GM19438 (cell line): Measurements from ENCODE around the gene SUCLA2.
"Not testable (repeated sequence)": the region's sequence is repeated elsewhere in the genome, so short reads cannot be mapped to it uniquely, and the experiment has no call there.

ENCODE experiments used
- ATAC-seq: cut with Tn5 transposase; IDR thresholded peaks from one replicate; pipeline ENCODE4 v1.9.1; 2021; ENCODE audit warnings: low read depth; ENCODE audit not compliant: unreplicated experiment

Gene SUCLA2

DNA sequence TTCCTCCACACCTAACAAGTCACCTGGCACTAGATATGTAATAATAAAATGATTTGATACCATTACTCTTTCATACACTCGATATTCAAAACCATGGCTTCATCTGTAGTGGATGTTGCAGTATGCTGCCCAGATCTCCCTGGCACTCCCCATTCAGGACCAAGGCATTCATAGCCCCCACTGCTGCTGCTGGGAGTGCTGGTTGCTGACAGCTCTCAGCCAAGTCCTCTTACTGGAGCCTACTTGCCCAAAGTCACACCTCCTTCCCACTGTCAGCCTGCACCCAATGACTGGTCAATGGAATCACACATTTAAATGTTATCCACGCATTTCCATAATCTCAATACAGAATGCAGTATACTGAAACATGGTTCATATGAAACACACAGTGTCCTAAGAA lies 3.7 kb downstream of the SUCLA2 start:
- ATAC-seq, result no peak

DNA sequence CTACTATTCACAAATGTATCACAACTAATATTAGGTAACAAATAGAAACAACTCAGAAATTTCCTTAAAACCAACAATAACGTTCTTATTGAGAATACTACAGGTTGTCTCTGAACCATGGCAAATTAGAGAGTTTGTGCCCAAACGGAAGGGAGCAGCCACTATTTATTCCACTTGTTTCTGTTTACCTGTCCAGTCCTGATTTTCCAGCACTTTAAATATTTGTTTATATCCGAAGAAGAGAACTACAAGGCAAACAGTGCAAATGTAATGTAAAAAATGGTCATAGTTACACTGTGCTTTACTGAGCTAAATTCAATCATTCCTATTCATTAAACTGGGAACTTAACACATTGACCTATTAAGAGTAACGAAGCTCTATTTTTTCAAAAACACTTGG lies 9.2 kb downstream of the SUCLA2 start:
- ATAC-seq, result no peak

DNA sequence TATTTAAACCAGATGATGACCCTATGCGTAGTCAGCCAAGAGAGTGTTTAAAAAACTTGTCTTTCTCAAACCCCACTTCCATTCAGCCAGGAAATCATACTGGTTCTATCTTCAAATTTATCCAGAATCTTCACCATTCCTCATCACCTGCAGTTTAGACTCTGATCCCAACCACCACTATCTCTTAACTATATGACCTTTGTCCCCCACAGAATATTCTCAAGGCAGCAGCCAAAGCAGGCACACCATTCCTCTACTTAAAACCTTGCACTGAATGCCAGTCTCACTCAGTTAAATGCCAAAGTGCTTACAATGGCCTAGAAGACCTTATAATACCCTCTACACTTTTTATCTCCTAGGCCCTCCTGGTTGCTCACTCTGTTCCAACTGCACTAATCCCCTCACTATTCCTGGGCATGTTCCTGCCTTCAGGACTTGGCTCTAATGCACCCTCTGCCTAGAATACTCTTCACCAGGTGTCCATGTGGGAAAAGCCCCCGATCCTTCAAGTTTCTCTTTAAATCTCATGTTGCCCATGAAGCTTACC lies 10.1 kb downstream of the SUCLA2 start:
- ATAC-seq, result no peak

DNA sequence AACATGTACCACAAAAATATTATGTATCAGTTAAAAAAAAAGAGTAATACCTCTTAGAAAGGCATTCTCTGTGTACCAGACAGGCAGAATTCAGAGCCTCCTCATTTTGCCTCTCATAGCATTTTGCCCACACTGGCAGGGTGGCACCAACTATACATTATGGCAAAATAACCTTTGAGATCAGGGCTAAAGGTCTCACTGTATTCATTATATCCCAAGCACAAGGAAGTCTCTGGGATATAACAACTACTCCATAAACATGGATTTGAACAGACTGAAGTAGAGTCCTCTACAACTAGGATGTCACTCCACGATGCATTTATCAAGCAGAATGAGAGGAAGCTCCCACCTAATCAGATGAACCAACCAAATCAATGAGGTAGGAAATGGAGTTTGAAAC lies 10.6 kb downstream of the SUCLA2 start:
- no peak for ATAC-seq

DNA sequence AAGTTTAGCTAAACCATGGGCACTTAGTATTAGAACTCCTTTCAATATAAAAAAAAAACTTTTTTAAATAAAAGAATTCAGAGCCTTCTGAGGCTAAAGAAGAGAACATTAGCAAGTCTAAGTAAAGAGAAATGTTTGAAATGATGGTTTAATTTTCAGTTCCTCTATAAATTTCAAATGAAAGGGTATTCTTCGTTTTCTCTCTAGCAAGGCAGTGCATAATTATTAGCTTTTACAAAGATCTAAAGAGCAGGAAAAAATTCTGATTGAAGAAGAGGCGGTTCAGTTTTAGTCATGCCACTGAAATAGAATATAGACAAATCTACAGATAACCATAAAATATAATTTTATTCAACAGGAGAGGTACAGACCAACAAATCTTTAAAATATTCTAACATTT lies 18.0 kb downstream of the SUCLA2 start:
- ATAC-seq, result no peak

DNA sequence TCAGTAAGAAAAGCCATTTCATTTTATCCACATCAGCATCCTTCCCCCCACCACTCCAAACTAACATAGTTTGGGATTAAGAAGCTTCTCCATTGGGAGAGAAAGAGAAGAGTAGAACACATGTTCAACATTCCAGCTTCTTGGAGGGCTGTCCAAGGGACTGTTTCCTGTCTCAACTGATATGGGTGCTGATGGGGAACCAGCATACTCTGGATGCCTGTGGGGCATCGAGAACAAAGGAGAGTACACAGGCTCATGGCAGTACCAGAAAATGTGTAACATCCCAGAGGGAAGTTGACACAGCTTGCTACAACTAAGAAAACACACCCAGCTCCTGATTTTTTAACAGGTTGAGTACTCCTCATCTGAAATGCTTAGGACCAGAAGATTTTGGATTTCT lies 24.7 kb downstream of the SUCLA2 start:
- no peak for ATAC-seq

DNA sequence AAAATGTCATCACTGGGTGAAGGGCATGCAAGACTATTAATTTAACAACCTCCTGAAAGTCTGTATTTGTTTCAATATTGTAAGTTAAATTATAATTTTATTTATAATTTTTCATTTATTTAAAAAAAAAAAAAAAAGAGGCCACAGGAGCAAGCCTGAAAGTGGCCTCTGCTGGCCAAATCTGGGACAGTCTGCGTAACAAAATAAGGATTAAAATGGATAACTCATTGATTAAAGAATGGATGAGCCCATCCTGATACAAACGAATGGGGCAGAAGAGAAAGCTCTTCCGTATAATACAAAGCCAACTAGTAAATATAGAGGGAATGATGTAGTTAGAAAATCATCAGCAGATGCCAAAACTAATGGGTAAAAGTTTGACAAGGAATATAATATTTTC lies 36.2 kb downstream of the SUCLA2 start:
- no peak for ATAC-seq

DNA sequence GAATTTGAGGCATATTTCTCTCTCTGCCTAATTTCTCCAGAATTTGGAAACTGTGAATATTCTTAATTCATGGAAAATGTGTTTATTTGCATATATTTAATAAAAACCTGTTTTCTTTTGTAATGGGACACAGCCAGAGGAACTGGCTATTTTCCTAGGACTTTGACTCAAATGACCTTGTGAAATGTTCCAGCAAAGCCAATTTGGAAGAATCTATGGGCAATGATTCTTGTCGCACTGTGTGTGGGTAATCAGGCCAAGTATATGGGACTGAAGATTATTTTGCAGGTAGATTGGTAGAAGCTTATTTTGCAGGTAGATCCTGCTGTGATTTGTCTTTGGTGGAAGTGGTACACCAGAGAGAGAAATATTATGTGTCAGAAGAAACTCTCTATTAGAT lies 38.8 kb downstream of the SUCLA2 start:
- ATAC-seq, result no peak

DNA sequence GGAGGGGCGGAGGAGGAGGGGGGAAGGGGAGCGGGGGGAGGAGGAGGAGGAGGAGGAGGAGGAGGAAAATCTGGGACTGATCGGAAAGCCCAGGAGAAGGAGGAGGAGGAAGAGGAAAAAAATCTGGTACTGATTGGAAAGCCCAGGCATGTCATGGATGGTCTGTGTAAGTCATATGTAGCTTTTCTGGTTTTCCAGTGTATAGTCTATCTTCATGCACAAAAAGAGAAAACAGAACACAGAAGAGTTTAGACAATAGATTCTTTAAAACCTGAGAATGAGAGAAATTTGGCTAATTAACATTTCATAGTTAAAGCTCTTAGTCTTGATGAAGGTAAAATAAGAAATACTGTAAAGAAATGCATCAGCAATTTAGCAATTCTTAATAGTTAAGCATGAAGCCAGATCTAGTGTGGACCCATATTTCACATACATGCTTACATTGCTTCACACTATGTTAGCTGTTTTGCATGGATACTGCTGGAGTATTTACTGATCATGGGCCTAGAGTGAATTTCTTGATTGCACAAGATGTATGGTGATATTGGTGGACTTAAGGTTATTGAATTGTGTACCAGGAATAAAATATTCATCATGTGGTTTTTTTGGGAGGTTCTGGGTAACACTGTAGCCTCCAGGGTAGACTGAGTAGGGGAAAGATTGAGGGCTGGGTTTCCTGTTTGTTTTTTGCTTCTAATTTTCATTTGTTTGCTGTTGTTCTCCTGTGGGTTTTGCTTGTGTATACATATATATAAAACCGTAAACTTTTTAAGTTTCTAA lies 41.4 kb downstream of the SUCLA2 start:
- ATAC-seq, result no peak

DNA sequence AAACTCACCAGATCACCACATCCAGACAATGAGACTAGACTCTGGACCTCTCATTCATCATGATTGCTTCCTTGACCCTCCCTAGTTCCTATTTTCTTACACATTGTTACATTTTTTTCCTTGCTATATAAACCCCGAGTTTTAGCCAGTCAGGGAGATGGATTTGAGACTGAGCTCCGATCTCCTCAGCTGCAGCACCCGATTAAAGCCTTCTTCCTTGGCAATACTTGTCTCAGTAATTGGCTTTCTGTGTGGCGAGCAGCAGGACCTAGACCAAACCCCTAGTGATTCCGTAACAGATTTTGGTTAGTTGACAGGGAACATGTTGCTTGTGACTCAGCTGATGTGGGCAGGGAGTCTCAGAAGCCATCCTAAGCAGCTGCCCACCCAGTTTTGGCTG lies 44.0 kb downstream of the SUCLA2 start:
- ATAC-seq, result no peak

DNA sequence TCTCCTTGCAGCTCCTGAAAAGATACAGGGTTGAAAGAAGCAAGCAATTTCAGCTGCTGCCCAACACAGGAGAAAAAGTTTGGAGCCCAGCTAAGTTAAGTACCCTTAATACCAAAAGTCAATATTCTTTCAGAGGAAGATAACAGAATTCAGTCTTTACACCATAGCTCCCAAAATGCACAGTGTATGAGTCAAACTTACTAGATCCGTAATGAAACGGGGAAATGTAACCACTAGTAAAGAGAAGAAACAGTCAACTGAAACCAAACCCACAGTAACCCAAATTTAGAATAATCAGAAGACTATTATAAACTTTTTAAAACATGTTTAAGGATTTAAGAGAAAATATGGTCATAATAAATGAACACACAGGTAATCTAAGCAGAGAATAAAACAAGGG lies 45.2 kb downstream of the SUCLA2 start:
- no peak for ATAC-seq

DNA sequence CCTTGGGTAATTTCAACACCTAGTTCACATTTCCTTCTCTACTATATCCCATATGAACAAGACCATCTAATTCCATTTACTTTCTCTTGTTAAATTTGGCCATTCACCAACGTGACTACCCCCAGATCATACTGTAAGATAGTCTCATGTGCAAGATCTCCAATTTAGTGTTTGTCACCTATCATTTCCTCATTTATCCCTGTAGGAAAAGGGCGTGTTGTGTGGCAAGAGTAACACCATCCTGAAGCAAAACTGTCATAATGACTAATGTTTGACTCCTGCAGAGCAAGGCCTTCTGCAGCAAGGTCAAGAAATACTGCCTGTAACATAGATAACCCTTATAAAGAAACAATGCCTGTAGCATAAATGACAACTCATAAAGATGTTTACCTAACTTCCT lies 51.3 kb downstream of the SUCLA2 start:
- no peak for ATAC-seq

DNA sequence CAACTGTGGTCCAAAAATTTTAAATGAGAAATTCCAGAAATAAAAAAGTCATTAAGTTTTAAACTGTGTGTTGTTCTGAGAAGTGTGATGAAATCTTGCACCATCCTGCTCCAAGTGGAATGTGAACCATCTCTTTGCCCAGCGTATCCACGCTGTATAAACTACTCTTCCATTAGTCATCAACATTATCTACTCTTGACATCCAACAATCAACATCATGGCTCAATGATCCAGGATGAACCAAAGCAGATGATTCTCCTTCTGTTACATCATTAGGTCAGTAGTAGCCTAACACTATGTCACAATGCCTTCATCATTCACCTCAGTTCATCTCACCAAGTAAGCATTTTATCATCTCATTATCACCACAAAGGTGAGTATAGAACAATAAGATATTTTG lies 55.3 kb downstream of the SUCLA2 start:
- no peak for ATAC-seq

DNA sequence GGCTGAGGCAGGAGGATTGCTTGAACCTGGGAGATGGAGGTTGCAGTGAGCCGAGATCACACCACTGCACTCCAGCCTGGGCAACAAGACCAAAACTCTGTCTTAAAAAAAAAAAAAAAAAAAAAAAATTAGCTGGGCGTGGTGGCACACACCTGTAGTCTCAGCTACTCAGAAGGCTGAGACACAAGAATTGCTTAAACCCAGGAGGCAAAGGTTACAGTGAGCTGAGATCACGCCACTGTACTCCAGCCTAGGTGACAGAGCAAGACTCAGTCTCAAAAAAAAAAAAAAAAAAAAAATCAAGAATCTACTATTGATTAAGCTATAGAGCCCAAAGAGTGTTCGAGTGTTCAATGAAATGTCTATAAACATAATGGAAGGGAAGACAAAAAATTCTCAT lies 55.9 kb downstream of the SUCLA2 start:
- not testable (repeated sequence) for ATAC-seq

DNA sequence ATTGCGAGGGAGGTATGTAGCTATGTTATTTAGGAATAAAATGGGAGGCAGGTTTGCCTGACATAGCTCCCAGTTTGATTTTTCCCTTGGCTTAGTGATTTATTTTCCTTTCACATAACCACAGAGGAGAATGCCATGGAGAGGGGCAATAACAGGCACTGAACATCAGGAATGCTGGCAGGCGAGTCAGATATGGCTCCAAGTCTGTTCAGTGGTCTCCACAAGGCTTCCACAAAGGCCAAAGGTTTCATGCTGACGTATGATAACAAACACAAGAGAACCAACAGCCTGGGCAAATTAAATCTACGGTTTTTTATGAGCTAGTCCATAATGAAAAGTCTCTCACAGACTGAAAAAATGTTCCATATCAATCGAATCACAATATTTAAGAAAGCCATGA lies 66.7 kb downstream of the SUCLA2 start:
- ATAC-seq, result no peak

DNA sequence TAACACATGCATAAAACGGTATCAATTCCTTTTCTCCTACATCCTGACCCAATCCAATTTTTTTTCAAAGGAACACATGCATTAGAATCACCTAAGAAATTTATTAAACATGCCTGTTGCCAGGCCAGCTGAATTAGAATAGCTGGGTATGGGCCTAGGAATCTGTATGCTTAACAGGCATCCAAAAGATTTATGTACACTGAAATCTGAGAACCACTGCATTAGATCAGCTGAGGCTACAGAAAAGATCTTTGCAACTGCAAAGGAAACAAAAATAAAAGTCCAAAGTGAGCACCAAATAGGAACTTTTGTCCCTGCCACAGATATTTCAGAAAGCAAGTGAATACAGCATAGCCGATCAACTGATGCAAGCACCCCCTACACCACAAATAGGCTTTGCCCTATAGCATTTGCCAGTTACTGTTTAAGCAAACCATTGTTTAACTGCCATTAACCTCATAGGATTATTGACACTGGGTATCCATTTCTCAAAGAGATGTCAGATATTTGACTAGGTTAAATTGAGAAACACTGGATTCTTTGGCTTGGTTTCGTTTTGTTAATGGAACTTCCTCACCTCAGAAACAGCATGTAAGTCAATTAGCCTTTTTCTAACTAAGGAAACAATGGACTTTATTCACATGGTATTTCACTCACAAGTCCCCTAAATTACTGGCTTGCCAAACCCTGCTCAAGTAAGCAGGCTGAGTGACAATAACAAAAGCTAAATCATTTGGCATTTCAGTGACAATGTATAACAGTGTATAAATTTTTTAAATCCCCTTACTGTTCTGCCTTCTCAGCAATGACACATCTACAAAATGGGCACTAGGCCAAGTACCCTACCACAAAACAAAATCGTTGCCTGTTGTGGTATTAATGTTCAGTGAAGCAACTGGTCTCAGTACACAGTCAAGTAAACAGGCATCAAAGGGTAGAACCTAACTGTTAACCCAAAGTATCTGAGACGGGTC lies 67.8 kb downstream of the SUCLA2 start:
- ATAC-seq, result no peak

DNA sequence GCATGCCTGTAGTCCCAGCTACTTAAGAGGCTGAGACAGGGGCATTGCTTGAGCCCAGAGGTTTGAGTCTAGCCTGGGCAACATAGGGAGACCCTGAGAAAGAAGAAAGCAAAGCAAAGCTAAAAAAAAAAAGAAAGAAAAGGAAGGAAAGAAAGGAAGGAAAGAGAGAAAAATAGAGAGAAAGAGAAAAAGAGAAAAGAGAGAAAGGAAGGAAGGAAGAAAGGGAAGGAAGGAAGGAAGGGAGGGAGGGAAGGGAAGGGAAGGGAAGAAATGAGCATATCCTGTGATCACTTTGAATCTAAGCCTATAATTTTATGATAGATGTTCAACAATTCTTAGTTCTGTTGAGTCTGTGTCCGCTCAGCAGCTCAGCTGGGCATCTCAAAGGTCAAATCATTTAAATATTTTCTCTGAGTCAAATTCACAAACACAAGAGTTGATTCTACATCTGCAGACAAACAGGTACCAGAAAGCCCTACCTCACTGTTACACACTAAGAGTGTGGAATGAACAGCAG lies 70.4 kb downstream of the SUCLA2 start:
- no peak for ATAC-seq

DNA sequence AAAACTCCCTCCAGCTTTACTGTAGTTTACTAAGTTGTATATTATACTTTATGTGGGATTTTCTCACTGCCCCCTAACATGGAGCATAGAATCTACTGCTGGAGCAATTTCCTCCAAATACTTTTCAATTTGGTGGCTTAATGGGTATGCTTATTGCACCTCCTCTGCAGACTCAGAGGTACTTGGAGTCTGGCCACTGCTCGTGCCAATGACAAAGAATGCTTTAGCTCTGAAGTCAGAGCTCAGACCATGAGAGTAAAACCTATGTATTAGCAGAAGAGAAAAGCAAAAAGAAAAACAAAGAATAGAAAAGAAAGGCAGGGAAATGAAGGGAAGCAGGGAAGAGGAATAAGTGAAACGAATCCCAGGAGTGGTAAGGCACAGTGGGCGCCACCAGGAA lies 71.9 kb downstream of the SUCLA2 start:
- no peak for ATAC-seq

DNA sequence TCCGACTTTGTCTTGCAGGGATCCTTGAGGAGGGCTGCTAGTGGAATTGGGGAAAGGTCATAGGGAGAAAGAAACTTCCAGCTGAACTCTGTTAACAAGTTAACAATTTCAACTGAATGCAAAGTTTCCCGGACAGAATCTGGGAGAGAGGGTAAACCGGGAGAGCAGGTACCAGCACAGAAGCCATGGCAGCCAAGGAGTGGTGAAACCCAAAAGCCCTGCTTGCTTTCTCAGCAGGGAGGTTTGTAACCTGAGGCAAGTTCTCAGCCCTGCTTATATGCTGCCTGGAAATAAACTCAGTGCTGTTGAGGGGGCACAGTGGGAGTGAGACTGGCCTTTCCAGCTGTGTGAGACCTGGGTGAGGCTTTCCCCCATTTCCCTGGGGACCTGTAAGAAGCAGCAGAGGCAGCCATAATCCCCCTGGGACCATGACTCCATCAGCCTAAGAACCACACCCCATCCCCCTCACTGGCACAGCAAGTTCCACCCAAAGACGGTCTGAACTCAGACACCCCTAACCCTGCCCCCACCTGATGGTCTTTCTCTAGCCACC lies 84.0 kb downstream of the SUCLA2 start:
- ATAC-seq, result no peak

DNA sequence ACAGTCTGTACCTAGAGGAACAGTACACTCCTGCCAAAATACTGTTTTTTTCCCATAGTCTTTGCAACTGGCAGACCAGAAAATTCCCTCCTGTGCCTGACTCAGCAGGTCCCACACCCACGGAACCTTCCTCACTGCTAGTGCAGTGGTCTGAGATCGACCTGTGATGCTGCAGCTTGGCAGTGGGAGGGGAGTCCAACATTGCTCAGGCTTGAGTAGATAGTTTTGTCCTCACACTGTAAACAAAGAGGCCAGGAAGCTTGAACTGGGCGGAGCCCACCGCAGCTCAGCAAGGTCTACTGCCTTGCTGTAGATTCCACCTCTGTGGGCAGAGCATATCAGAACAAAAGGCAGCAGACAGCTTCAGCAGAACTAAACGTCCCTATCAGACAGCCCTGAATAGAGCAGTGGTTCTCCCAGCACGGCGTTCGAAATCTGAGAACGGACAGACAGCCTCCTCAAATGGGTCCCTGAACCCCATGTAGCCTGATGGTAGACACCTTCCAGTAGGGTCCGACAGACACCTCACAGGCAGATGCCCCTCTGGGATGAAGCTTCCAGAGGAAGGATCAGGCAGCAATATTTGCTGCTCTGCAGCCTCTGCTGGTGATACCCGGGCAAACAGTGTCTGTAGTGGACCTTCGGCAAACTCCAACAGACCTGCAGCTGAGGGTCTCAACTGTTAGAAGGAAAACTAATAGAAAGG lies 92.7 kb downstream of the SUCLA2 start:
- no peak for ATAC-seq
